Inflammatory macrophage (primary cell): Measurements from ENCODE around the gene SCARF2.

Source experiments
- DNase-seq, 2 donors: peaks; one replicate each; pipeline ENCODE4 v3.0.0-alpha.2; 2020 to 2022

Gene SCARF2

GRCh38 chr22:20439928-20440575 lies 2.4 kb upstream of the SCARF2 start:
- no peak for DNase-seq

- no peak for DNase-seq
These were observed 1.9 kb upstream of the SCARF2 start for GRCh38 chr22:20439556-20439927.

- DNase-seq, result peak; percentile 7 to 24
These were observed 1.3 kb upstream of the SCARF2 start for GRCh38 chr22:20438678-20439492.

- DNase-seq, result no peak
These were observed 727 bp upstream of the SCARF2 start for GRCh38 chr22:20438427-20438677.

- no peak for DNase-seq
These were observed 635 bp downstream of the SCARF2 start for GRCh38 chr22:20436768-20437612.

- no peak for DNase-seq
These were observed 1.3 kb downstream of the SCARF2 start for GRCh38 chr22:20436307-20436767.

- DNase-seq, result no peak
These were observed 2.0 kb downstream of the SCARF2 start for GRCh38 chr22:20435436-20436306.

GRCh38 chr22:20434773-20435172 lies 2.9 kb downstream of the SCARF2 start:
- no peak for DNase-seq

- no peak for DNase-seq
These were observed 3.3 kb downstream of the SCARF2 start for GRCh38 chr22:20434264-20434751.

- no peak for DNase-seq
These were observed 3.9 kb downstream of the SCARF2 start for GRCh38 chr22:20433686-20434241.

- DNase-seq, result no peak
These were observed 4.4 kb downstream of the SCARF2 start for GRCh38 chr22:20433191-20433590.

GRCh38 chr22:20432244-20432686 lies 5.4 kb downstream of the SCARF2 start:
- DNase-seq, result no peak

- DNase-seq, result no peak
These were observed 6.0 kb downstream of the SCARF2 start for GRCh38 chr22:20431511-20432192.

GRCh38 chr22:20430720-20431510 lies 6.7 kb downstream of the SCARF2 start:
- peak; percentile 50 to 57 for DNase-seq

GRCh38 chr22:20430101-20430719 lies 7.4 kb downstream of the SCARF2 start:
- no peak for DNase-seq

- peak; percentile 60 to 77 for DNase-seq
These were observed 8.1 kb downstream of the SCARF2 start for GRCh38 chr22:20429254-20430100.

GRCh38 chr22:20428496-20429253 lies 8.9 kb downstream of the SCARF2 start:
- no peak for DNase-seq

GRCh38 chr22:20427945-20428417 lies 9.6 kb downstream of the SCARF2 start:
- DNase-seq, result no peak
